KMS-11 (cell line): ENCODE measurements around the gene CEP104.

ENCODE experiments used
- H2AFZ ChIP-seq: fragments of 200-600 bp; sonication (generic); 2 replicates; pipeline ENCODE4 v1.6.1; 2016; ENCODE audit warnings: antibody characterized with exemption, mixed run types, low read depth
- H3K27ac ChIP-seq: fragments of 200-600 bp; sonication (generic); 2 replicates; pipeline ENCODE4 v1.6.1; 2016; ENCODE audit warnings: mild to moderate bottlenecking, mixed run types
- H3K27me3 ChIP-seq: fragments of 200-600 bp; sonication (generic); 2 replicates; pipeline ENCODE4 v1.6.1; 2017; ENCODE audit warnings: mild to moderate bottlenecking, low read depth, mixed run types, moderate library complexity; ENCODE audit not compliant: insufficient read depth
- H3K36me3 ChIP-seq: fragments of 200-600 bp; sonication (generic); 2 replicates; pipeline ENCODE4 v1.6.1; 2017; ENCODE audit warnings: mild to moderate bottlenecking, mixed run types; ENCODE audit not compliant: insufficient read depth
- H3K4me1 ChIP-seq: fragments of 200-600 bp; sonication (generic); 2 replicates; pipeline ENCODE4 v1.6.1; 2016; ENCODE audit warnings: mild to moderate bottlenecking, low read depth, mixed run types; ENCODE audit not compliant: poor library complexity, severe bottlenecking
- H3K4me2 ChIP-seq: fragments of 200-600 bp; sonication (generic); 2 replicates; pipeline ENCODE4 v1.7.0; 2016; ENCODE audit warnings: mild to moderate bottlenecking, mixed run types
- H3K4me3 ChIP-seq: fragments of 200-600 bp; sonication (generic); IDR thresholded peaks from 2 replicates; pipeline ENCODE4 v1.6.1; 2017; ENCODE audit warnings: low read depth, low read length, mixed read lengths; ENCODE audit not compliant: insufficient read depth
- H3K79me2 ChIP-seq: fragments of 200-600 bp; sonication (generic); 2 replicates; pipeline ENCODE4 v1.6.1; 2016; ENCODE audit warnings: low read depth, mixed run types; ENCODE audit not compliant: insufficient read depth
- H3K9ac ChIP-seq: fragments of 200-600 bp; sonication (generic); 2 replicates; pipeline ENCODE4 v1.6.1; 2016; ENCODE audit warnings: mild to moderate bottlenecking, mixed run types
- H4K20me1 ChIP-seq: fragments of 200-600 bp; sonication (generic); 2 replicates; pipeline ENCODE4 v1.6.1; 2016; ENCODE audit warnings: mild to moderate bottlenecking, mixed run types; ENCODE audit not compliant: insufficient read depth
- CTCF ChIP-seq: fragments of 200-600 bp; sonication (generic); conservative IDR thresholded peaks from 2 replicates; pipeline ENCODE4 v1.6.1; 2017; ENCODE audit warnings: low read depth, mild to moderate bottlenecking, antibody characterized with exemption, low read length, moderate library complexity, mixed read lengths

The CEP104 gene

GRCh38 chr1:3891329-3891865, 34.4 kb upstream of the CEP104 start:
- Histone ChIP-seq H3K79me2 (peaks cover 26% of the 10 kb centered on the region; the same call in 1 of the 2 replicates), H3K9ac (no peak overlapping the region), H3K4me1 (no peaks in the 10 kb centered on the region), H3K4me3 (no peak overlapping the region), H3K27ac (no peak overlapping the region), H2AFZ (no peak overlapping the region), H3K4me2 (no peak overlapping the region), H4K20me1 (no peaks in the 10 kb centered on the region), H3K27me3 (no peaks in the 10 kb centered on the region), H3K36me3 (no peaks in the 10 kb centered on the region)
- TF ChIP-seq CTCF = no peak

- no peak overlapping the region for H3K9ac ChIP-seq
- no peaks in the 10 kb centered on the region for H3K4me1 ChIP-seq
- H3K4me2 ChIP-seq = no peak overlapping the region
- H3K79me2 ChIP-seq = peaks cover 19% of the 10 kb centered on the region; the same call in 1 of the 2 replicates
- no peak overlapping the region for H3K4me3 ChIP-seq
- H3K27ac ChIP-seq = no peak overlapping the region
- no peaks in the 10 kb centered on the region for H4K20me1 ChIP-seq
- H3K36me3 ChIP-seq = no peaks in the 10 kb centered on the region
- H3K27me3 ChIP-seq = no peaks in the 10 kb centered on the region
- no peak overlapping the region for H2AFZ ChIP-seq
- no peak for TF ChIP-seq CTCF
Measured at GRCh38 chr1:3890389-3891328, 33.6 kb upstream of the CEP104 start.

- H3K27ac ChIP-seq = no peak overlapping the region
- H3K4me3 ChIP-seq = no peak overlapping the region
- no peaks in the 10 kb centered on the region for H3K4me1 ChIP-seq
- peaks cover 12% of the 10 kb centered on the region; the same call in 1 of the 2 replicates for H3K79me2 ChIP-seq
- no peak for TF ChIP-seq CTCF
- H2AFZ ChIP-seq = no peak overlapping the region
- no peaks in the 10 kb centered on the region for H3K27me3 ChIP-seq
- no peak overlapping the region for H3K9ac ChIP-seq
- no peak overlapping the region for H3K4me2 ChIP-seq
- H4K20me1 ChIP-seq = no peaks in the 10 kb centered on the region
- no peaks in the 10 kb centered on the region for H3K36me3 ChIP-seq
Measured at GRCh38 chr1:3889936-3890335, 32.9 kb upstream of the CEP104 start.

- H3K27ac ChIP-seq = no peak overlapping the region
- no peaks in the 10 kb centered on the region for H3K36me3 ChIP-seq
- no peak overlapping the region for H3K4me3 ChIP-seq
- H4K20me1 ChIP-seq = no peaks in the 10 kb centered on the region
- TF ChIP-seq CTCF = no peak
- H2AFZ ChIP-seq = no peak overlapping the region
- no peaks in the 10 kb centered on the region for H3K27me3 ChIP-seq
- H3K4me1 ChIP-seq = no peaks in the 10 kb centered on the region
- no peak overlapping the region for H3K4me2 ChIP-seq
- H3K79me2 ChIP-seq = no peaks in the 10 kb centered on the region
- H3K9ac ChIP-seq = no peak overlapping the region
Measured at GRCh38 chr1:3888301-3888700, 31.3 kb upstream of the CEP104 start.
